Measurements from ENCODE around the gene NAV2.

NAV2 gene

DNA sequence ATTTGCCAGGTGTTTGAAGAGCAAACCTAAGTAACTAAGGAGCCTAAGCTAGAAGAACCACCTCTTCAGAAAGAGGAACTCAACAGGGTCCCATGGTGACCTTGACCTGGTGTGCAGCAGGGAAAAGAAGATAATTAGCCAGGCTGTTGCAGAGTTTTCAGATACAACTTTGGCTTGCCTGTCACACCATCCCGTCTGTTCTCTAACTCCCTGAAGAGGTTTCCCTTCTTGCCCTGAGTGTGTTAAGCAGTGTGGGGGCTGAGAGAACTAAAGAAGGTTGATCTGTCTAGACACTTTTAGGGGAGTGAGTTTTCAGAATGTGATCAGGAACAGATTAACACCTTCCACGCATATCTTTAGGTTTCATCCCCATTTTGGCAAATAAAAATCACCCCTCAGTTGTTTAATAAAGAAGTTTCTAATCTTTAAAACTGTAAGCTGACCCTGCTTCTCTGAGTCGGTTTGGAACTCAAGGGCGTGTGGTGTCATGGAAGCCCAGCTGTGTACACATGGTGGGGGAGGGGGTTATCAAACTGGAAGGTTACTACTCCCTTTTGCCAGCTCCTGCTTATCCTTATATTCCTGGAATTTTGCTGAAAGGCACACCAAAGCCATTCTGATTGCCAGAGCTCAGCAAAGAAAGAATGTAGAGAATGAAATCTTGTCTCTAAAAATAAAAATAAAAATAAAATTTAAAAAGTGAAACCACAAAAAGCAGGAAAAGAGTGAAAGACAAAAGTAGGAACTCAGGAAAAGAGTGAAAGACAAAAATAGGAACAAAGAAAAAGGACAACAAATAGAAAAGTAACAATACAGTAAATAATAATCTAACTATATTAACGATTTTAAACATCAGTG lies 377.4 kb downstream of the NAV2 start:
- peaks cover 20% of the 10 kb centered on the region; the same call in 1 of the 2 replicates for H3K36me3 ChIP-seq (ENCODE audit: control insufficient read depth, insufficient read depth, low read length)
- DNase-seq (ENCODE audit: low read depth, low spot score) = no peak
- WGBS (ENCODE audit: insufficient coverage, insufficient read length) = no CpG with 5 or more reads among the region's 5 CpGs

GRCh38 chr11:20090654-20091374 lies 378.2 kb downstream of the NAV2 start:
- WGBS (ENCODE audit: insufficient coverage, insufficient read length) = no CpG with 5 or more reads among the region's 10 CpGs
- Histone ChIP-seq H3K9me3 (ENCODE audit: control insufficient read depth, insufficient read depth, low read length) (no peaks in the 10 kb centered on the region), H3K4me1 (ENCODE audit: control insufficient read depth, insufficient read depth, low read length) (no peaks in the 10 kb centered on the region), H3K36me3 (ENCODE audit: control insufficient read depth, insufficient read depth, low read length) (peaks cover 17% of the 10 kb centered on the region; the same call in 1 of the 2 replicates), H3K27me3 (ENCODE audit: control insufficient read depth, insufficient read depth, low read length) (no peaks in the 10 kb centered on the region), H3K27ac (ENCODE audit: low read length) (no peak overlapping the region), H3K4me3 (ENCODE audit: low read length) (no peak overlapping the region)
- DNase-seq (ENCODE audit: low read depth, low spot score) = no peak

More for the DNA sequence above, 377.4 kb downstream of the NAV2 start:
- no peak overlapping the region for H3K4me3 ChIP-seq (ENCODE audit: low read length)
- no peaks in the 10 kb centered on the region for H3K4me1 ChIP-seq (ENCODE audit: control insufficient read depth, insufficient read depth, low read length)
- no peaks in the 10 kb centered on the region for H3K9me3 ChIP-seq (ENCODE audit: control insufficient read depth, insufficient read depth, low read length)
- no peaks in the 10 kb centered on the region for H3K27me3 ChIP-seq (ENCODE audit: control insufficient read depth, insufficient read depth, low read length)
- H3K27ac ChIP-seq (ENCODE audit: low read length) = no peak overlapping the region

- WGBS (ENCODE audit: insufficient coverage, insufficient read length) = no CpG with 5 or more reads among the region's 5 CpGs
- Histone ChIP-seq H3K36me3 (ENCODE audit: control insufficient read depth, insufficient read depth, low read length) (peaks cover 18% of the 10 kb centered on the region; the same call in 1 of the 2 replicates), H3K27ac (ENCODE audit: low read length) (no peak overlapping the region), H3K4me1 (ENCODE audit: control insufficient read depth, insufficient read depth, low read length) (no peaks in the 10 kb centered on the region), H3K27me3 (ENCODE audit: control insufficient read depth, insufficient read depth, low read length) (no peaks in the 10 kb centered on the region), H3K9me3 (ENCODE audit: control insufficient read depth, insufficient read depth, low read length) (no peaks in the 10 kb centered on the region), H3K4me3 (ENCODE audit: low read length) (no peak overlapping the region)
- no peak for DNase-seq (ENCODE audit: low read depth, low spot score)
Measured at GRCh38 chr11:20093775-20094174, 381.1 kb downstream of the NAV2 start.

DNA sequence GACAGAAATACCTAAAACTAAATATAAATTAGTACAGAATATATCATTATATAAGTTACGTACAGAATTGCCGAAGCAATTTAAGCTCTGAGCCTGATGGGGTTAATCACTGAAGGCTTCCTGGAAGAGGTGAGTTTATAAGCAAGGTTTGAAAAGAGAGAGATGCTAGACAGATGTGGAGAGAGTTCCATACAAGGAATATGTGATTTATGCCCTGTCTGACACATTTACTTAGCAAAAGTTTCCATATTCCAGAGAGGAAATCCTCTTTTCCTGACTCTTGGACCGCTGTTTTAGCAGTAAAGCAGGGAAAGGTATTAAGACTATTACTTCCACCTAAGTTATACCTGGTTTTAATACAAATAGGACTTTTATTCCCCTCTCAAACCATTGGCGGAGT lies 382.6 kb downstream of the NAV2 start:
- Histone ChIP-seq H3K36me3 (ENCODE audit: control insufficient read depth, insufficient read depth, low read length) (peaks cover 23% of the 10 kb centered on the region; the same call in 1 of the 2 replicates), H3K27me3 (ENCODE audit: control insufficient read depth, insufficient read depth, low read length) (no peaks in the 10 kb centered on the region), H3K4me3 (ENCODE audit: low read length) (no peak overlapping the region), H3K4me1 (ENCODE audit: control insufficient read depth, insufficient read depth, low read length) (no peaks in the 10 kb centered on the region), H3K27ac (ENCODE audit: low read length) (no peak overlapping the region), H3K9me3 (ENCODE audit: control insufficient read depth, insufficient read depth, low read length) (no peaks in the 10 kb centered on the region)
- no CpG with 5 or more reads among the region's 4 CpGs for WGBS (ENCODE audit: insufficient coverage, insufficient read length)
- no peak for DNase-seq (ENCODE audit: low read depth, low spot score)

DNA sequence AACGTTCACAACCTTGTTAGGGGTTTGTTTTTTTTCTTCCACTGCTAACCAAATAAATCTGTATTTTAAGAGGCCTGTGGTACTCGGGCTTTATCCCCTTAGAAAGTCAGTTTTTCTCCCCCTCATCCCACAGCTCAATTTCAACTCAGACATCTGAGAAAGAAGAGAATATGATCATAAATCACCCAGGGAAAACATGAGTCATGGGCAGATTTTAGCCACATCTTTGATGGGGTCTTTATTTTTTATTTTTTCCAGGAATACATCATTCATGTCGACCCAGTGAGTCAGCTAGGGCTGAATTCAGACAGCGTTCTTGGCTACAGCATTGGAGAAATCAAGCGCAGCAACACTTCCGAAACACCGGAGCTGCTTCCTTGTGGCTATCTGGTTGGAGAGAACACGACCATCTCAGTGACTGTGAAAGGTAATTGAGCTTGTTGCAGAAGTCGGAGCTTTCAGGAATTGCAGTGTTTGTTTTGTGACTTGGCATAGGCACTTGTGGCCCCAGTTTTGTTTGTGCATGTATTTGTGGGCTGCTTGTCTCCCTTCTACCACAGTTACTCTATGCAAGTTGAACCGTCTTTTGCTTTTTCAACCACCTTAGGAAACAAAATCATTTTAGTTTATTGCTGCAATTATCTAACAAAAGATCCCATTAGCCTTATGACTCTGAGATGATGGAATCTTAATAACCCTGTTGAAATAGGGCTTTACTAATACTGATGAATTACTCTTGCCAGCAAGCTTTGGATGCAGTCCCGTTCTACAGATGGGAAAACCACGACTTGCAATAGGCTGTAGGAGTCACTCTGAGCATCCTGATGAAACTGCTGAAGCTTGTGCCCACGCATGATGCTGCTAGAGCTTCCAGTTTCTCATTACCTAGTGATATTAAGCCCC lies 384.9 kb downstream of the NAV2 start:
- no peaks in the 10 kb centered on the region for H3K27me3 ChIP-seq (ENCODE audit: control insufficient read depth, insufficient read depth, low read length)
- H3K4me1 ChIP-seq (ENCODE audit: control insufficient read depth, insufficient read depth, low read length) = no peaks in the 10 kb centered on the region
- H3K36me3 ChIP-seq (ENCODE audit: control insufficient read depth, insufficient read depth, low read length) = peaks cover 32% of the 10 kb centered on the region
- H3K9me3 ChIP-seq (ENCODE audit: control insufficient read depth, insufficient read depth, low read length) = no peaks in the 10 kb centered on the region
- no peak overlapping the region for H3K27ac ChIP-seq (ENCODE audit: low read length)
- WGBS (ENCODE audit: insufficient coverage, insufficient read length) = no CpG with 5 or more reads among the region's 13 CpGs
- no peak overlapping the region for H3K4me3 ChIP-seq (ENCODE audit: low read length)
- DNase-seq (ENCODE audit: low read depth, low spot score) = no peak

DNA sequence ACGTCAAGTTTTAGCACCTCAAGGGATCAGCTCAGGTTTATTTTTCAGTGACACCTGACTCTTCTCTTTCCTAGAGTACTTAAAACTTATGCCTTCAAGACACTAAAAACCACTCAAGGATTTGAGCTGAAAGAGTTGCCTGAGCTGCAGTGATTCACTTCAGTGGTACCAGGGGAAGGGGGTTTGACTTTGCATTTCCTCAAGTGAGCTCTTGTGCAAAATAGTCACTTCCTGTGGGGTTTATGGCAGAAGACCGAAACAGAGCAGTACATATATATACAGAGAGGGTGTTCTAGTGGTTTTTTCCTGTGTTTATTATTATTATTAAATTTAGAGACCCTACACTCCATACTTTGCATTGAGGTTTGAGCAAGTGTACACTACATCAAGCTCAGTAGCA lies 386.9 kb downstream of the NAV2 start:
- Histone ChIP-seq H3K4me3 (ENCODE audit: low read length) (no peak overlapping the region), H3K27me3 (ENCODE audit: control insufficient read depth, insufficient read depth, low read length) (no peaks in the 10 kb centered on the region), H3K27ac (ENCODE audit: low read length) (no peak overlapping the region), H3K36me3 (ENCODE audit: control insufficient read depth, insufficient read depth, low read length) (peaks cover 47% of the 10 kb centered on the region), H3K4me1 (ENCODE audit: control insufficient read depth, insufficient read depth, low read length) (no peaks in the 10 kb centered on the region), H3K9me3 (ENCODE audit: control insufficient read depth, insufficient read depth, low read length) (no peaks in the 10 kb centered on the region)
- no CpG with 5 or more reads among the region's 2 CpGs for WGBS (ENCODE audit: insufficient coverage, insufficient read length)
- no peak for DNase-seq (ENCODE audit: low read depth, low spot score)

DNA sequence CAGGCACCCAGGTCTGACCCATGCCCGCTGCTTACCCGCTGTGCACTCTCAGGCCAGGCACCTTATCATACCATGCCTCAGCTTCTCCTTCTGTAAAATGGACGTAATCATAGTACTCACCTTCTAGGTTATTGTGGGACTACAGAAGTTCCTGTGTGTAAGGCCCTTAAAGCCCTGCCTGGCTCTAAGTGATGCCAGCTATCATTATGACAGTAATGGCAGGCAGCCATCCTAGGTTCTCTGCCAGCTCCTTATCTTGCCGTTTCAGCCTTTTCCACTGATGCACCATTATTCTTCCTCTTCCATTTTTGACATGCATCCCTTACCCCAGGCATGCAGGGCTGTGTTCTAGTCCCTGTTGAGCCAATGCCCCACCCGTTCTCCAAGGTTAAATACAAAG lies 389.8 kb downstream of the NAV2 start:
- Histone ChIP-seq H3K9me3 (ENCODE audit: control insufficient read depth, insufficient read depth, low read length) (no peaks in the 10 kb centered on the region), H3K4me1 (ENCODE audit: control insufficient read depth, insufficient read depth, low read length) (no peaks in the 10 kb centered on the region), H3K27me3 (ENCODE audit: control insufficient read depth, insufficient read depth, low read length) (no peaks in the 10 kb centered on the region), H3K4me3 (ENCODE audit: low read length) (no peak overlapping the region), H3K27ac (ENCODE audit: low read length) (no peak overlapping the region), H3K36me3 (ENCODE audit: control insufficient read depth, insufficient read depth, low read length) (peaks cover 50% of the 10 kb centered on the region)
- WGBS (ENCODE audit: insufficient coverage, insufficient read length) = no CpG with 5 or more reads among the region's 5 CpGs
- DNase-seq (ENCODE audit: low read depth, low spot score) = no peak

- Histone ChIP-seq H3K4me3 (ENCODE audit: low read length) (no peak overlapping the region), H3K4me1 (ENCODE audit: control insufficient read depth, insufficient read depth, low read length) (no peaks in the 10 kb centered on the region), H3K27ac (ENCODE audit: low read length) (no peak overlapping the region), H3K27me3 (ENCODE audit: control insufficient read depth, insufficient read depth, low read length) (no peaks in the 10 kb centered on the region), H3K9me3 (ENCODE audit: control insufficient read depth, insufficient read depth, low read length) (no peaks in the 10 kb centered on the region), H3K36me3 (ENCODE audit: control insufficient read depth, insufficient read depth, low read length) (peaks cover 53% of the 10 kb centered on the region)
- no CpG with 5 or more reads among the region's 7 CpGs for WGBS (ENCODE audit: insufficient coverage, insufficient read length)
- no peak for DNase-seq (ENCODE audit: low read depth, low spot score)
Measured at GRCh38 chr11:20103281-20103680, 390.6 kb downstream of the NAV2 start.

- Histone ChIP-seq H3K36me3 (ENCODE audit: control insufficient read depth, insufficient read depth, low read length) (peaks cover 46% of the 10 kb centered on the region), H3K4me3 (ENCODE audit: low read length) (no peak overlapping the region), H3K4me1 (ENCODE audit: control insufficient read depth, insufficient read depth, low read length) (no peaks in the 10 kb centered on the region), H3K9me3 (ENCODE audit: control insufficient read depth, insufficient read depth, low read length) (no peaks in the 10 kb centered on the region), H3K27me3 (ENCODE audit: control insufficient read depth, insufficient read depth, low read length) (no peaks in the 10 kb centered on the region), H3K27ac (ENCODE audit: low read length) (no peak overlapping the region)
- WGBS (ENCODE audit: insufficient coverage, insufficient read length) = no CpG with 5 or more reads among the region's 10 CpGs
- DNase-seq (ENCODE audit: low read depth, low spot score) = no peak
Measured at GRCh38 chr11:20105427-20105826, 392.8 kb downstream of the NAV2 start.
